Thyroid gland (tissue), 4 donors: Measurements from ENCODE around the gene BIRC7. TPM values are rescaled to one million over a fixed set of nuclear protein-coding genes. Genes with fewer than 3 reads are reported as not detected.

Experiments
- DNase-seq, 2 donors: peaks; one replicate each; pipeline ENCODE4 v3.0.0-alpha.2; 2019
- H3K27ac ChIP-seq, 3 donors: fragments of 200-600 bp; sonication (generic); 1 replicate in 2 of 3; 2 replicates in 1 of 3; pipeline ENCODE4 v1.5.1; 2016 to 2019; ENCODE audit warnings: mild to moderate bottlenecking in 1 of 3, moderate library complexity in 1 of 3
- H3K27me3 ChIP-seq: fragments of 200-600 bp; sonication (generic); one replicate; pipeline ENCODE4 v1.5.1; 2019
- H3K36me3 ChIP-seq, 2 donors: fragments of 200-600 bp; sonication (generic); one replicate each; pipeline ENCODE4 v1.5.1; 2016 to 2019
- H3K4me1 ChIP-seq, 2 donors: fragments of 200-600 bp; sonication (generic); one replicate each; pipeline ENCODE4 v1.5.1; 2017 to 2019
- H3K4me3 ChIP-seq, 3 donors: fragments of 200-600 bp; sonication (generic); replicated peaks in 1 of 3; 1 replicate in 2 of 3; 2 replicates in 1 of 3; pipeline ENCODE4 v1.5.1; 2016; ENCODE audit warnings: mild to moderate bottlenecking in 1 of 3
- H3K9me3 ChIP-seq: fragments of 200-600 bp; sonication (generic); one replicate; pipeline ENCODE4 v1.5.1; 2017
- POLR2A ChIP-seq, 2 donors: fragments of 450-650 bp; IDR thresholded peaks; one replicate each; pipeline ENCODE4 v1.6.1; 2017; ENCODE audit warnings: antibody characterized with exemption in 2 of 2, mild to moderate bottlenecking in 2 of 2, moderate library complexity in 1 of 2
- WGBS, 2 donors: methylation state at CpG; one replicate each; pipeline ENCODE4 v1.1.5; 2017; 5-methylcytosine and 5-hydroxymethylcytosine counted together
- intact Hi-C: fragments of 100-400 bp; cut with DNase I; formaldehyde crosslinking; loops from one replicate; pipeline ENCODE4 v1.15.1; 2023
- total RNA-seq, 4 donors: library from RNA; depleted of rRNA; stranded (reverse); fragments of >200 nt; gene quantifications; one replicate each; pipeline ENCODE4 v1.2.3, GENCODE V29; 2016
- TF ChIP-seq, protein P1 (sequence below), 6 experiments: fragments of 200-600 bp in 3 of 6; fragments of 450-650 bp in 3 of 6; sonication (generic) in 3 of 6; IDR thresholded peaks; one replicate each; pipeline ENCODE4 v1.5.1; 2016 to 2019; ENCODE audit warnings: antibody characterized with exemption in 6 of 6, mild to moderate bottlenecking in 2 of 6, inconsistent platforms in 1 of 6, moderate library complexity in 1 of 6

The BIRC7 gene
- total RNA-seq, 4 donors from 2014 or later: not detected

DNA sequence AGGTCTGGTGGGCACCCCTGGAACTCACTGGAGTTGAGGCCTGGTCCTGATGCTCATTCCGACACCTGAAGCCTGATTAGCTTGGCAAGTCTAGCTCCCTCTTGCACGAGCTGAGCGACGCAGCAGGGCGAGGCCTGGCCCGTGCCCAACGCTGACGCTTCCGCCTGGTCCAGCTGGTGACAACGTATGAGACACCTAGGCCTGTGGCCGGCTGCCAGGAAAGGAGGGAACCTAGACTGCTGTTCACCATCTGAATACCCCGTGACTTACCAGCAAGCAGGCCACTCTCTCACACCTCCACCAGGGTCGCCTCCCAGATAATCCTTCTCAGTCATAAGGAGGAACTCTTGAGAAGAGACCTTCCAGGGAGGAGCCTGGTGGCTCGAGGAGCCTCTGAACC is 44.3 kb upstream of the BIRC7 start:
- intact Hi-C loops: no loop called here
- no peaks in the 10 kb centered on the region for H3K27me3 ChIP-seq
- no peak overlapping the region for H3K4me3 ChIP-seq
- no peak for DNase-seq
- no peak overlapping the region for H3K27ac ChIP-seq
- no peaks in the 10 kb centered on the region for H3K4me1 ChIP-seq
- peaks cover 7 to 10% of the 10 kb centered on the region in 2 donors for H3K36me3 ChIP-seq
- no peak for TF ChIP-seq POLR2A (IDR thresholded peaks at IDR 0.05)
- TF ChIP-seq, protein P1, sequence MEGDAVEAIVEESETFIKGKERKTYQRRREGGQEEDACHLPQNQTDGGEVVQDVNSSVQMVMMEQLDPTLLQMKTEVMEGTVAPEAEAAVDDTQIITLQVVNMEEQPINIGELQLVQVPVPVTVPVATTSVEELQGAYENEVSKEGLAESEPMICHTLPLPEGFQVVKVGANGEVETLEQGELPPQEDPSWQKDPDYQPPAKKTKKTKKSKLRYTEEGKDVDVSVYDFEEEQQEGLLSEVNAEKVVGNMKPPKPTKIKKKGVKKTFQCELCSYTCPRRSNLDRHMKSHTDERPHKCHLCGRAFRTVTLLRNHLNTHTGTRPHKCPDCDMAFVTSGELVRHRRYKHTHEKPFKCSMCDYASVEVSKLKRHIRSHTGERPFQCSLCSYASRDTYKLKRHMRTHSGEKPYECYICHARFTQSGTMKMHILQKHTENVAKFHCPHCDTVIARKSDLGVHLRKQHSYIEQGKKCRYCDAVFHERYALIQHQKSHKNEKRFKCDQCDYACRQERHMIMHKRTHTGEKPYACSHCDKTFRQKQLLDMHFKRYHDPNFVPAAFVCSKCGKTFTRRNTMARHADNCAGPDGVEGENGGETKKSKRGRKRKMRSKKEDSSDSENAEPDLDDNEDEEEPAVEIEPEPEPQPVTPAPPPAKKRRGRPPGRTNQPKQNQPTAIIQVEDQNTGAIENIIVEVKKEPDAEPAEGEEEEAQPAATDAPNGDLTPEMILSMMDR (IDR thresholded peaks at IDR 0.05): no peak
- 77 to 79% methylated on average over 12 to 14 of the region's 14 CpGs for WGBS, 2 donors
- no peaks in the 10 kb centered on the region for H3K9me3 ChIP-seq

DNA sequence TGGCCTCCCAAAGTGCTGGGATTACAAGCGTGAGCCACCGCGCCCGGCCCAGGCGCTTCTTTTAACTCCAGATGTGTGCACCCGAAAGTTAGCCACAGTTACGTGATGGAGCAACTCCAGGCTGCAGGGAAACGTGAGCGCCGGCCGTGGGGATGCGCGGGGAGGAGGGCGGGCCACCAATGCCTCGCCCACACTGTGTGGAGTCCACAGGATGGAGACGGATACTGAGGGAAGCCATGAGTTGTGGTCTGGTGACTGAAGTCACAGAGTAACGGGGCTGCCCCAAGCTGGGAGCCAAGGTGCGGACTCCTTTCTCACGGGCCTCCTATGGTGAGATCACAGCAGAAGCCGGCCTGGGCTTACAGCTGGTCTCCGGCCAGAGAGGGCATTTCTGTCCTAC is 43.0 kb upstream of the BIRC7 start:
- intact Hi-C loops: no loop called here
- Histone ChIP-seq H3K27ac (no peak overlapping the region), H3K36me3 (peaks cover 7 to 10% of the 10 kb centered on the region in 2 donors), H3K27me3 (no peaks in the 10 kb centered on the region), H3K4me1 (no peaks in the 10 kb centered on the region), H3K4me3 (no peak overlapping the region), H3K9me3 (no peaks in the 10 kb centered on the region)
- TF ChIP-seq, protein P1 (IDR thresholded peaks at IDR 0.05): no peak
- TF ChIP-seq POLR2A (IDR thresholded peaks at IDR 0.05): no peak
- no peak for DNase-seq
- WGBS, 2 donors: 91 to 94% methylated on average over 19 to 20 of the region's 21 CpGs

DNA sequence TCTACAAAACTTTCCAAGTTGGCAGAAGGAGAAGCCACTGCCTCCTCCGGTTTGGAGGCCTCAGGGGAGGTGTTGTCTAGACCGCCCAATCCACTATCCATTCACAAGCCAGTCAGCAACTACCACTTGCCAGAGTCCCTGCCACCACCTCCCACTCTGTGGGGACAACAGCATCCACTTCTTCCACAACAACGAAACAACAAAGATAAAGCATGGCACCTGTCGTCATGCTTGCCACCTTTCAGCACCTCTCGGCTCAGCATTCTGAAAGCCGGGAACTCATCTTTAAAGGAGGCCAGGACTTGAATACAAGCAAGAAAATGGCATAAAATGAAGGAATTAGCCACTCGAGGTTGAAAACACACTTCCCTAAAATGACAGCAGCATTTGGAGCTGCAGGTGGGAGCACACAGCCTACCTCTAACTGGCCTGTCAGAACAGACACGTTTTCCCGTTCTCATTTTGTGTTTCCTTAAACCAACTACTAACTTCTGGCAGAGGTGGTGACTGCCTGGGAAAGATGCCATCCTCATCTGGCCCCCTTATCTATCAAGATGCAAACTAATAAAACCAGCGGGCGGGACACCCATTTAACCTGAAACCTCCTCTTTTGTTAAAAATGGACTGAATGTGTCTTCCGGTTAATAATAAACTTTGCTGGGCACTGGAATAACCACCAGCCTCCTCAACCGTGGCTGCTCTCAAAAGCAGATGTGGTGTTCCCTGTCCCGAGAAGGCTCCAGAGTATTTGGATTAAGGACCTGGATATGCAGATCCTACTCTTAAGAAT is 41.5 kb upstream of the BIRC7 start:
- no peak for TF ChIP-seq POLR2A (IDR thresholded peaks at IDR 0.05)
- TF ChIP-seq, protein P1 (IDR thresholded peaks at IDR 0.05): no peak

DNA sequence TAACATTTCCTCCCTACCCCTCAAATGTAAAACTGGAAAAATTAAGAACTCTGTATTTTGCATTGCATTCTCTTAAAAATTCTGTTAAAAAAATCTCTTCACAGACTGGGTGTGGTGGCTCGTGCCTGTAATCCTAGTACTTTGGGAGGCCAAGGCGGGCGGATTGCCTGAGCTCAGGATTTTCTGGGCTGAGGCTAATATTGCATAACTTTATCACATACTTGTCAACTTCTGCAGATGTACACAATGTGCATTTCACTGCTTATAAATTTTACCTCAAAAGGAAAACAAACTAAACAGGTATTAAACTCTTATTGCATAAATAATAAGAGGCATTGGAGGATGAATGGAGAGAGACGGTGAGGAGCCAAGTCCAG is 40.9 kb upstream of the BIRC7 start:
- H3K27me3 ChIP-seq: no peaks in the 10 kb centered on the region
- H3K4me3 ChIP-seq: no peak overlapping the region
- 97 to 98% methylated on average over 4 of the region's 4 CpGs for WGBS, 2 donors
- TF ChIP-seq POLR2A (IDR thresholded peaks at IDR 0.05): no peak
- TF ChIP-seq, protein P1 (IDR thresholded peaks at IDR 0.05): no peak
- intact Hi-C loops: no loop called here
- H3K9me3 ChIP-seq: no peaks in the 10 kb centered on the region
- no peaks in the 10 kb centered on the region for H3K4me1 ChIP-seq
- no peak for DNase-seq
- no peak overlapping the region for H3K27ac ChIP-seq
- H3K36me3 ChIP-seq: peaks cover 7 to 10% of the 10 kb centered on the region in 2 donors

More for the DNA sequence above, 41.5 kb upstream of the BIRC7 start:
- Histone ChIP-seq H3K36me3 (peaks cover 7 to 10% of the 10 kb centered on the region in 2 donors), H3K4me3 (no peak overlapping the region), H3K27me3 (no peaks in the 10 kb centered on the region), H3K4me1 (no peaks in the 10 kb centered on the region), H3K27ac (no peak overlapping the region), H3K9me3 (no peaks in the 10 kb centered on the region)
- no peak for DNase-seq
- intact Hi-C loops: no loop called here
- 81 to 88% methylated on average over 14 of the region's 14 CpGs for WGBS, 2 donors

DNA sequence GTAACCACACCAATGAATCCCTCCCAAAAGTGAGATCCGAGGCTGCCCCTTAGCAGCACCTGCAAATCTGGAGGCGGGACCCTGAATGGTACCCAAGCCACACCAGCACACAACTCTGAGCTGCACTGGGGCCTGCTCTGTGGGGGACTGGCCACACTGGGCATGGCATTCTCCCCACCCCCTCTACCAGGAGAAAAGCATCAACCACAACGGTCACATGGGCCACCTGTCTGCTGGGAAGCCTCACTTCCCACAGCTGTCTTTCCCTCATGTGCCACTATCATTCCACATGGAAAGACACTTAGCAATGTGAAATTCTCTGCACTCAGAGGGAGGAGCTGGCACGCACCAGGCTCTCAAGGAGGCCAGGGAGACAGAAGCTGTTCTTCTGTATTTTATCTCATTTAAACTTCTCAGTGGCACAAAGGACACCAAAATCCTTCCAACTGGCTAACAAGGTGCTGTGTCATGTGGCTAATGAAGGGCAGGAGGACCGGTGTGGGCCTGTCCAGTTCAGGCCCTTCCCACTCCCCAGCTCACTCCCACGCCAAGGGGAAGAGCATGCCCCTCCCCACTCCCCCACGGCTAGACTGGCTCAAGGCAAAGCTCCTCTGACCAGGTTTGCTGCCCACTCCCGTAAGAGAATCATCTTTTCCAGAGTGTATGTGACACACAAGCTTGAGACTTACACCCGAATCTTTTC is 38.8 kb upstream of the BIRC7 start:
- H3K4me3 ChIP-seq: no peak overlapping the region
- H3K36me3 ChIP-seq: peaks cover 14 to 15% of the 10 kb centered on the region in 2 donors
- no peaks in the 10 kb centered on the region for H3K27me3 ChIP-seq
- no peak overlapping the region for H3K27ac ChIP-seq
- no peak for DNase-seq
- no peak for TF ChIP-seq POLR2A (IDR thresholded peaks at IDR 0.05)
- TF ChIP-seq, protein P1 (IDR thresholded peaks at IDR 0.05): no peak
- H3K9me3 ChIP-seq: no peaks in the 10 kb centered on the region
- WGBS, 2 donors: 81 to 86% methylated on average over 8 to 9 of the region's 9 CpGs
- no peaks in the 10 kb centered on the region for H3K4me1 ChIP-seq
- intact Hi-C loops: no loop called here
